GM23338 (cell line): ENCODE measurements around the gene MGAT5. TPM values are rescaled to one million over a fixed set of nuclear protein-coding genes. Genes with fewer than 3 reads are reported as not detected.

ENCODE experiments used
- ATAC-seq: fragments of 200-7000 bp; cut with Tn5 transposase; 3 replicates; pipeline ENCODE4 v1.9.1; 2020
- DNase-seq: peaks from one replicate; pipeline ENCODE4 v3.0.0-alpha.2; 2015; ENCODE audit warnings: low spot score
- H2AFZ ChIP-seq: fragments of 200-600 bp; sonication (generic); 2 replicates; pipeline ENCODE4 v1.8.0; 2016; ENCODE audit warnings: antibody characterized with exemption, mild to moderate bottlenecking, moderate library complexity
- H3F3A ChIP-seq: fragments of 200-600 bp; sonication (generic); replicated peaks from 2 replicates; pipeline ENCODE4 v1.8.0; 2017; ENCODE audit warnings: antibody characterized with exemption, mixed run types, low read depth
- H3K27ac ChIP-seq: fragments of 200-600 bp; sonication (generic); 2 replicates; pipeline ENCODE4 v1.6.1; 2016; ENCODE audit warnings: low read depth
- H3K27me3 ChIP-seq: fragments of 200-600 bp; sonication (generic); 2 replicates; pipeline ENCODE4 v1.8.0; 2016; ENCODE audit warnings: mild to moderate bottlenecking, mixed run types, moderate library complexity; ENCODE audit not compliant: insufficient read depth
- H3K36me3 ChIP-seq: fragments of 200-600 bp; sonication (generic); 2 replicates; pipeline ENCODE4 v1.8.0; 2016; ENCODE audit warnings: mild to moderate bottlenecking; ENCODE audit not compliant: insufficient read depth
- H3K4me1 ChIP-seq: fragments of 200-600 bp; sonication (generic); 2 replicates; pipeline ENCODE4 v1.8.0; 2016; ENCODE audit warnings: mild to moderate bottlenecking, moderate library complexity; ENCODE audit not compliant: insufficient read depth
- H3K4me2 ChIP-seq: fragments of 200-600 bp; sonication (generic); 2 replicates; pipeline ENCODE4 v1.7.1; 2017; ENCODE audit warnings: mixed run types
- H3K4me3 ChIP-seq: fragments of 200-600 bp; sonication (generic); 2 replicates; pipeline ENCODE4 v1.6.1; 2016; ENCODE audit warnings: mixed run types
- H3K79me2 ChIP-seq: fragments of 200-600 bp; sonication (generic); replicated peaks from 2 replicates; pipeline ENCODE4 v1.8.0; 2017; ENCODE audit warnings: mild to moderate bottlenecking; ENCODE audit not compliant: insufficient read depth
- H3K9me2 ChIP-seq: fragments of 200-600 bp; sonication (generic); 2 replicates; pipeline ENCODE4 v1.8.0; 2017; ENCODE audit not compliant: insufficient read depth
- H4K20me1 ChIP-seq: fragments of 200-600 bp; sonication (generic); replicated peaks from 2 replicates; pipeline ENCODE4 v1.8.0; 2017; ENCODE audit warnings: mild to moderate bottlenecking; ENCODE audit not compliant: insufficient read depth
- H3K27ac Mint-ChIP-seq: 2 replicates; pipeline ENCODE4 v1.8.0; 2020; ENCODE audit warnings: inconsistent platforms, mild to moderate bottlenecking, moderate library complexity, mixed read lengths
- H3K27me3 Mint-ChIP-seq: 3 replicates; pipeline ENCODE4 v1.8.0; 2022; ENCODE audit warnings: low read depth, mild to moderate bottlenecking, moderate library complexity, mixed read lengths, inconsistent platforms; ENCODE audit not compliant: insufficient read depth, poor library complexity
- H3K36me3 Mint-ChIP-seq: 3 replicates; pipeline ENCODE4 v1.8.0; 2021; ENCODE audit warnings: low read depth, mild to moderate bottlenecking, inconsistent platforms, moderate library complexity, mixed read lengths
- H3K4me1 Mint-ChIP-seq: 3 replicates; pipeline ENCODE4 v1.8.0; 2020; ENCODE audit warnings: mild to moderate bottlenecking, inconsistent platforms, mixed read lengths
- H3K4me3 Mint-ChIP-seq: 3 replicates; pipeline ENCODE4 v1.8.0; 2021; ENCODE audit warnings: moderate library complexity, mild to moderate bottlenecking, inconsistent platforms, mixed read lengths
- H3K9me3 Mint-ChIP-seq: 3 replicates; pipeline ENCODE4 v1.8.0; 2020; ENCODE audit warnings: moderate library complexity, mild to moderate bottlenecking, inconsistent platforms, mixed read lengths
- CREB1 ChIP-seq: fragments of 250-450 bp; sonication (Bioruptor Pico); IDR thresholded peaks from 2 replicates; pipeline ENCODE4 v1.5.0; 2020; ENCODE audit warnings: low read depth, mild to moderate bottlenecking, moderate library complexity
- CTCF ChIP-seq, 2 experiments: fragments of 200-600 bp in 1 of 2; sonication (generic) in 1 of 2; conservative IDR thresholded peaks; 2 replicates each; pipeline versions ENCODE4 v1.5.1 to v1.6.1; 2016 to 2017; ENCODE audit warnings: antibody characterized with exemption in 2 of 2, low read depth in 2 of 2, mild to moderate bottlenecking in 2 of 2, moderate library complexity in 1 of 2
- ETS1 ChIP-seq: IDR thresholded peaks from 2 replicates; pipeline ENCODE4 v1.6.1; 2016; ENCODE audit warnings: antibody characterized with exemption
- EZH2 ChIP-seq: fragments of 200-600 bp; sonication (generic); IDR thresholded peaks from one replicate; pipeline ENCODE4 v1.8.0; 2017; ENCODE audit warnings: antibody characterized with exemption, mild to moderate bottlenecking, low read depth; ENCODE audit not compliant: unreplicated experiment
- EZH2phosphoT487 ChIP-seq: fragments of 200-600 bp; sonication (generic); IDR thresholded peaks from one replicate; pipeline ENCODE4 v1.8.1; 2018; ENCODE audit warnings: antibody characterized with exemption; ENCODE audit not compliant: unreplicated experiment
- JUNB ChIP-seq: IDR thresholded peaks from one replicate; pipeline ENCODE4 v1.6.1; 2016; ENCODE audit warnings: antibody characterized with exemption; ENCODE audit not compliant: unreplicated experiment
- NANOG ChIP-seq: IDR thresholded peaks from 2 replicates; pipeline ENCODE4 v1.6.1; 2016; ENCODE audit warnings: antibody characterized with exemption, borderline replicate concordance
- STAT1 ChIP-seq: IDR thresholded peaks from one replicate; pipeline ENCODE4 v1.6.1; 2016; ENCODE audit warnings: antibody characterized with exemption; ENCODE audit not compliant: unreplicated experiment
- ZNF114 ChIP-seq: fragments of 250-450 bp; sonication (Bioruptor Pico); IDR thresholded peaks from 2 replicates; pipeline ENCODE4 v1.5.0; 2020; ENCODE audit warnings: mild to moderate bottlenecking, moderate library complexity
- ZNF331 ChIP-seq: fragments of 250-450 bp; sonication (Bioruptor Pico); IDR thresholded peaks from 2 replicates; pipeline ENCODE4 v1.5.0; 2020; ENCODE audit warnings: low read depth, mild to moderate bottlenecking, moderate library complexity
- ZNF462 ChIP-seq: fragments of 250-450 bp; sonication (Bioruptor Pico); IDR thresholded peaks from 2 replicates; pipeline ENCODE4 v1.5.0; 2020; ENCODE audit warnings: mild to moderate bottlenecking, moderate library complexity
- polyA plus RNA-seq: library from polyadenylated mRNA; unstranded; fragments of >200 nt; fragmentation: Nextera tagmentation; extraction: Ambion mirVana; gene quantifications from 2 replicates; pipeline ENCODE4 v1.2.1, GENCODE V29; 2016
- total RNA-seq: library from RNA; depleted of rRNA; stranded (reverse); fragments of >200 nt; shearing (Covaris generic); gene quantifications from 2 replicates; pipeline ENCODE4 v1.2.3, GENCODE V29; 2014

The MGAT5 gene
- total and polyA plus RNA-seq, 2 experiments from 2014 or later, result 4.6 to 27.6 TPM

- TF ChIP-seq ZNF331 (CRISPR knock-in tag) (no peak), STAT1 (no peak), EZH2 (no peak), EZH2phosphoT487 (no peak), ZNF114 (no peak), ZNF462 (CRISPR knock-in tag) (no peak)
Observed at GRCh38 chr2:134432435-134432883, 178.6 kb downstream of the MGAT5 start (continued).

GRCh38 chr2:134433469-134433868 lies 179.6 kb downstream of the MGAT5 start:
- H3K4me2 ChIP-seq, result no peak overlapping the region
- no peaks in the 10 kb centered on the region for H3F3A ChIP-seq
- H3K36me3 ChIP-seq, result no peaks in the 10 kb centered on the region
- no peaks in the 10 kb centered on the region for H3K9me2 ChIP-seq
- no peak overlapping the region for H2AFZ ChIP-seq
- peaks cover 38% of the 10 kb centered on the region for H3K27me3 ChIP-seq
- ATAC-seq (no peak), DNase-seq (no peak)
- no peaks in the 10 kb centered on the region for H3K79me2 ChIP-seq
- Mint-ChIP-seq H3K4me3 (no peak overlapping the region), H3K9me3 (no peaks in the 10 kb centered on the region), H3K4me1 (peaks cover 17% of the 10 kb centered on the region), H3K27me3 (peaks cover 17% of the 10 kb centered on the region), H3K27ac (no peak overlapping the region), H3K36me3 (peaks cover 4% of the 10 kb centered on the region; the same call in 2 of the 3 replicates)
- peaks cover 10% of the 10 kb centered on the region for H3K4me1 ChIP-seq
- H4K20me1 ChIP-seq, result peaks cover 12% of the 10 kb centered on the region
- no peak overlapping the region for H3K27ac ChIP-seq
- no peak overlapping the region for H3K4me3 ChIP-seq
- TF ChIP-seq CREB1 (CRISPR knock-in tag) (no peak), ZNF114 (no peak), ZNF331 (CRISPR knock-in tag) (no peak), NANOG (no peak), ETS1 (no peak), CTCF (conservative IDR thresholded peaks at IDR 0.05; ENCODE audit: low read depth in 2 of 2) (no peak), STAT1 (no peak), JUNB (no peak)
